Measurements from ENCODE around the gene BNIPL.

The BNIPL gene

DNA sequence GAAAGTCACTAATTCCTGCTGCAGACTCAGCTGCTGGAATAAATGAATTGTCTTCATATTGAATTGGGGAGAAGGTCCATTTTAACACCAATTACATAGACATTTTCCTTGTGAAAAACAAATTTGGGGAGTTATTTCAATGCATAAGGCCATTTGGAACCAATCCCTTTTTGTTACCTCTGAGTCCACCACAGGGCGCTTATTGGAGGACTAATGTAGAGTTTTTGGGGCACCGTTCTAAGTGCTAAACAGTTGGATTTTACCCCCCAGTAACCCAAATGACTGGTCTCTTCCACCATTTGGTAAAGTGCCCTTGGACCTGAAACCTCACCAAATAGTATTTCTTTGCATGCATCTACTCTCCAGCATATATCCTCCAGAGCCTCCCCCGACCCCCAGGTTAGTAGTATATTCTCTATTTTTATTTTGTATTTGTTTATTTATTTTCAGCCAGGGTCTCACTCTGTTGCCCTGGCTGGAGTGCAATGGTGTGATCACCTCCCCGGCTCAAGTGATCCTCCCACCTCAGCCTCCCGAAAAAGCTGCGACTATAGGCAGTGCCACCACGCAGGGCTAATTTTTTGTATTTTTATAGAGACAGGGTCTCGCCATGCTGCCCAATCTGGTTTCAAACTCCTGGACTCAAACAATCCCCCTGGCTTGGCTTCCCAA lies 26.6 kb upstream of the BNIPL start:
- DNase-seq (ENCODE audit: low spot score), result no peak

DNA sequence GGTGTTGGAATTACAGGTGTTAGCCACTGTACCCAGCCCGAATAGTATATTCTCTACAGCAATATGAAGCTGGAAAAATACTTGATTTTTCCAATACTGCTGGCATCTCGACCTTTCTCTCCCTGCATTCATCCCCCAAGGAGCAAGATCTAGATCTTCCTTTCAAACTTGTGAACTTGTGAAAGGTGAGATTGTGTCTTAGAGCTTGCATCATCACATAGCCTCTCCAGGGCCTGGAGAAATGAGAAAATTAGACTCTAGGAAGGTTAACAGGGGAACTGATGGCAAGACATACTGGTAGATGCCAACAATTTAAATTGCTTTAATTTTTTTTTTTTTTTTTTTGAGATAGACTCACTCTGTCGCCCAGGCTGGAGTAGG lies 26.1 kb upstream of the BNIPL start:
- DNase-seq (ENCODE audit: low spot score), result no peak

DNA sequence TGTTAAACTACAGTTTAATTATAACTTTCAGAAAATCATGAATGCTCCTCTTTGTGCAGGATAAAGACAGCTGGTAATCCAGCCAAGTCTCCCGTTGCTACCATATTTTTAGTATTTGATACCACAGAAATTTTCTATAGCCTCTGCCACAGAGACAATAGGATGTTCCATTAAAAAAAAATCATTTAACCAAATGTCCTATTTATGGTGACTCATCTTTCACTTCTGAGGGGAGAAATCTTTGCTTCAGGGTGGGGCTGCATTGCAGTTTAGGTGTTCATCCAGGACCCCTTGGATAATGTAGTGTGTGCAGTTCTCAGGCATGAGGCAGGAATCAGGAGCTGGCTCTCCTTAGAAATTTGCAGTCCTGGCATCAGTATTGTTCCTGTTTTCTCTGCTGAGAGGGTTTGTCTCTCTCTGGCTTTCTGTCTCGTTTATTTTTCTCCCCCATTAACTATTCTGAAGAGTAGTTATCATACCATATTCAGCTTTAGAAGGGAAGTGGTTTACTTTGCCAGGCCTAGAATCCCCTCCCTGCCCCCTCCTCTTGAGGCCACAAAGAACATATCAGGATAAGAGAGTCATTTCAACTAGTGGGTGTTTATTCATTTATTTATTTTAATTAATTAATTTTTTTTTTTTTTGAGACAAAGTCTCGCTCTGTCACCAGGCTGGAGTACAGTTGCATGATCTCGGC lies 25.1 kb upstream of the BNIPL start:
- DNase-seq (ENCODE audit: low spot score), result no peak

DNA sequence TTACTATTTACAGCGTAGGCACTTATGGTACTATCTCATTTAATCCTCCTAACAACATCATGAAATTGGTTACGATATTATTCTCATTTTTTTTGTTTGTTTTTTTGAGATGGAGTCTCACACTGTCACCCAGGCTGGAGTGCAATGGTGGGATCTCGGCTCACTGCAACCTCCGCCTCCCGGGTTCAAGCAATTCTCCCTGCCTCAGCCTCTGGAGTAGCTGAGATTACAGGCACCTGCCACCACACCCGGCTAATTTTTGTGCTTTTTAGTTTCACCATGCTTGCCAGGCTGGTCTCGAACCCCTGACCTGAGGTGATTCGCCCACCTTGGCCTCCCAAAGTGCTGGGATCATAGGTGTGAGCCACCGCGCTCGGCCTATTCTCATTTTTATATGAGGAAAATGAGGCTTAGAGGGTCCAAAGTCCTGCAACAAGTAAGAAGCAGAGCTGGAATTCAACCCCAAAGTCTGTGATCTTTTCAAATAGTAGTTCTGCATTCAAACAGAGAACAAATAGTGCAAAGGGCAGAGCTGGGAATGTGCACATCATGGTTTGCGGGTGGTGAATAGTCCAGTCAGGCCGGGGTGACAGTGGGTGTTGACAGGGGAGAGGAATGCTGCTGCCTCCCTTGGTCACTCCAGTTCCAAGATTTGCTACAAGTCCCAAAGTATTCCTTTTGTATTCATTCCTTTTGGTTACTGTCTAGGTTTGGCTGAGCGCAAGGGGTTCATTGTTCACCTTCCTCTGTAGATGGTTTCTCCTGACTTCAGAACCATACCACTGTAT lies 23.5 kb upstream of the BNIPL start:
- DNase-seq (ENCODE audit: low spot score), result no peak

DNA sequence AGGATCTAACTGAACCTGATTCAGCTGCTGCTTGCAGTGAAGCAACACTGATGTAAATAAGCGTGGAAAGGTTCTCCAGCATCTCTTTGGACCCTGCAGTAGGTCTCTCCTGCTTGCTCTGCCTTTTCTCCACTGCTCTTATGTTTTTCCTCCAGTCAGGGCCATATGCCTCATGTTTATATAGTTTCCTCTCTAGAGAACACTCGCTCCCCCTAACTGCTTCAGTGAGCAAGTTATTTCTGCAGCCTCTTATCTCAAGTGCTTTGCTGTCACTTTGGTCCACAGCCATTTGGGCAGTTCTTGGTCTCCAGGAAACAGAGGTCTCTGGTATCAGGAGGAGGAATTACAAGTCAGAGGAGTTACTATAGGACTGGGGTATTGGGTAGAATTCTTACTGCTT lies 22.9 kb upstream of the BNIPL start:
- DNase-seq (ENCODE audit: low spot score), result no peak

DNA sequence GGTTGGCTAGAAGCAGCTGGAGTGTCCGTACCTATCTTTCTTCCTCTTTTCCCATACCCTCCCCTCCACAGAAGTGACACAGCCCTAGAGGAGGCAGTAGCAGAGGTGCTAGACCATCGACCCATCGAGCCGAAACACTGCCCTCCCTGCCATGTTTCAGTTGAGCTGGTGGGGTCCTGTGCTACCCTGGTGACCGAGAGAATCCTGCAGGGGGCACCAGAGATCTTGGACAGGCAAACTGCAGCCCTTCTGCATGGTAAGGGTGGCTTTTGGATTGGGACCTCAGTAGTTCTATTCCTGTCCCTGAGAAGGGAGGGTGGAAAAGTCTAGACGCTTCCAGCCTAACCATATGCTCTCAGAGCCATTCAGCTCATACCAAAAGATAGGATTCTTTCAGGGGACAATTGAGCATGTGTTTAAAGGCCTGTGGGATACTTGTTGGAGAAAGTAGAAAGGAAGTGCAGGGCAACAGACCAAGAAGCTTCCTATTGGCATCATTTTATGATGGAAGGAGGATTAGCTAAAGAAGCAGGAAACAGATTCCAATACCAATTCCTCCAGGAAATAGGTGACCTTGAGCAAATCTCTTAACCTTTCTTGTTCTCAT lies 11.7 kb upstream of the BNIPL start:
- DNase-seq (ENCODE audit: low spot score), result peak; percentile 79

DNA sequence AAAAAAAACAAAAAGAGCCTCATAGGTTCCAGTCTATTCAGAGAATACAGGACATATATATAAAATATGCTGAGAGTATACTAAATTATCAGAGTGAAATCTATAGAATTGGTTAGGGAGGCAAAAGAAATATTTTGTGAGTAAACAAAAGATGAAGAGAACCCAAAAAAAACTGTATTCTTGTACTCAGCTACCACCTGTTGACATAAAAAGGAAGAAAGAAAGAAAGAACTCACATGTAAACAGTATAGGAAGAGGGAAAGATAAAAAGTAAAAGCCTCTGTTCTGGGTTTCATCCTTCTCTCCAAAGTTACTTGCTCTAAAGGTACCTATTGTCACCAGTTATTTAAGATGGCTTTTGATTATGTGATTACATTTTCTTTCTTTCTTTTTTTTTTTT lies 9.9 kb upstream of the BNIPL start:
- no peak for DNase-seq (ENCODE audit: low spot score)

DNA sequence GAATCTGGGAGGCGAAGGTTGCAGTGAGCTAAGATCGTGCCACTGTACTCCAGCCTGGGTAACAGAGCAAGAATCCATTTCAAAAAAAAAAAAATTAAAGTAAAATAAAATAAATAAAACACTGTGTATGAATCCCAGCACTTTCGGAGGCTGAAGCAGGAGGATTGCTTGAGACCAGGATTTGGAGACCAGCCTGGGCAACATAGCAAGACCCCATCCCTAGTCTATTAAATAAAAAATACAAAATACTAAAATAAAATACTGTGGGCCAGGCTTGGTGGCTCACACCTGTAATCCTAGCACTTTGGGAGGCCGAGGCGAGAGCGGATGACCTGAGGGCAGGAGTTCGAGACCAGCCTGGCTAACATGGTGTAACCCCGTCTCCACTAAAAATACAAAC lies 4.2 kb upstream of the BNIPL start:
- DNase-seq (ENCODE audit: low spot score), result no peak

DNA sequence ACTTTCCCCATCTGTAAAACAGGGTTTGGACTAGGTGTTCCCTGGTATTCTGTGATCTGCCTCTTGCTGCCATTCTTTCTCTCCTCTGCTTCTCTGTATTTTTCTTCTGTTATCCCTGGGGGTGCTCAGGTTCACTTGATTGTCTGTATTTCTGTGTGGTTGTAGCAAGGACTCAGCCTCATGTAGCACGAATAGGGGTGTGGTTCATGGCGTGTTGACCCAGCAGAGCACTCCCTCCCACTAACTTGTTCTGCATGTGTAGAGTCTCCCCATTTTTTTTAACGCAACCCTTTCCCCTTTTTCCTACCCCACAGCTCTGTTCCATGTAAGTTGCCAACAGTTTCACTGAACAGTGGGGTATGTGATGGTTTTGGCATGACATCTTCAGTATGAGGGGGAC lies 1.2 kb upstream of the BNIPL start:
- DNase-seq (ENCODE audit: low spot score), result no peak

DNA sequence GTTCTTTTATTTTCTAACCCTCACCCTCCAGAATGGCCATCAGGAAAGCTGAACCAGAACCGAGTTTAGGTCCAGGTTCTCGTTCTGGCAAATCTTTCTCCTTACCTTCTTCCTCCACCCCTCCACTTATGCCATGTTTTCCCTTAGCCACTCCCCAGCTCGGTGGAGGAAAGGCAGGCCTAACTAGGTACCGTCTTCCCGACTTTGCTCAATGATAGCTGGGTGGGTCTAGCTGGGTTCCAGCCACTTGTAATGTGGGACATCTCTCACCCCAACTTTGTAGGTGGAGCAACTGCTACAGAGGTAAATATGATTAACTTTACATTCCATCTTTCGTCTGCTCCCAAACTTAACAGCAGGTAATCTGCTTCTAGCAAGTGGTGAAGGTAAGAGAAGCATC lies 646 bp downstream of the BNIPL start:
- no peak for DNase-seq (ENCODE audit: low spot score)

DNA sequence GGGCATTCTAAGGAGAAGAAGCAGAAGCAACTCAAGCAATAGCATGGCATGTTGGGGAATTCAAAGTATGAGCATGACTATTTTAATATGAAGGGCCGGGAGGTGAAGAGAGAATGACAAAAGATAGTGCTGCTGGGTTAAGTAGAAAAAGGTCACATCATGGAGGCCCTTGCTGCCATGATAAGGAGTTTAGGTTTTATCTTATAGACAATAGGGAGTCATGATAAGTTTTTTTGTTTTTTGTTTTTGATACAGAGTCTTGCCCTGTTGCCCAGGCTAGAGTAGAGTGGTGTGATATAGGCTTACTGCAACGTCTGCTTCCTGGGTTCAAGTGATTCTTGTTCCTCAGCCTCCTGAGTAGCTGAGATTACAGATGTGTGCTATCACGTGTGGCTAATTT lies 3.1 kb downstream of the BNIPL start:
- no peak for DNase-seq (ENCODE audit: low spot score)

DNA sequence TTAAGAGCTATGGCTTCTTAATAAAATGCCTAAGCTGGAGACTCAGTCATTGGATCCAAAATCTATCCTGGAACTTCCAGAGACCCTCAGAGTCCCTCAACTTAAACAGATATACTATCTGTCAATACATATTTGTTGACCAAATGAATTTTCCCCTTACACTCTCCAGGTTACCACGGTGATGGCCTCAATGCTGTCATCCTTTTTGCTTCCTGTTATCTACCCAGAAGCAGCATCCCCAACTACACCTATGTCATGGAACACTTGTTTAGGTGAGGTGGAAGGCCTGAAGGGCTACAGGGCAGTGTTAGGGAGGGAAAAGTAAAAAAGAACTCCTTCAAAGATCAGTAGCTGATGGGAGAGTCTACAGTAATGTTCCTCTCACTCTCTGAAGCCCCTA lies 6.8 kb downstream of the BNIPL start:
- no peak for DNase-seq (ENCODE audit: low spot score)

DNA sequence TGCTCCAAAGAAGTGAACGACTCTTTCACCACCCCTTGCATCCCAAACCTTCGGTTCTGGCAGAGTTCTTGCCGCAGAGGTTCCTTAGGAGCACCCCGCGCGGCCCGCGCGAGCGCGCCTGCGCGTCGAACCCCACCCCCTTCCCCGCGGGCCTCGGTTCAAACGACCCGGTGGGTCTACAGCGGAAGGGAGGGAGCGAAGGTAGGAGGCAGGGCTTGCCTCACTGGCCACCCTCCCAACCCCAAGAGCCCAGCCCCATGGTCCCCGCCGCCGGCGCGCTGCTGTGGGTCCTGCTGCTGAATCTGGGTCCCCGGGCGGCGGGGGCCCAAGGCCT lies 11.2 kb downstream of the BNIPL start, which contains the start of gene C1orf56:
C1orf56 (plus strand) TSS at position 161 of the 334 bp plus-strand sequence; CDS start at position 258, 97 bp downstream.
- peak; percentile 92 for DNase-seq (ENCODE audit: low spot score)

DNA sequence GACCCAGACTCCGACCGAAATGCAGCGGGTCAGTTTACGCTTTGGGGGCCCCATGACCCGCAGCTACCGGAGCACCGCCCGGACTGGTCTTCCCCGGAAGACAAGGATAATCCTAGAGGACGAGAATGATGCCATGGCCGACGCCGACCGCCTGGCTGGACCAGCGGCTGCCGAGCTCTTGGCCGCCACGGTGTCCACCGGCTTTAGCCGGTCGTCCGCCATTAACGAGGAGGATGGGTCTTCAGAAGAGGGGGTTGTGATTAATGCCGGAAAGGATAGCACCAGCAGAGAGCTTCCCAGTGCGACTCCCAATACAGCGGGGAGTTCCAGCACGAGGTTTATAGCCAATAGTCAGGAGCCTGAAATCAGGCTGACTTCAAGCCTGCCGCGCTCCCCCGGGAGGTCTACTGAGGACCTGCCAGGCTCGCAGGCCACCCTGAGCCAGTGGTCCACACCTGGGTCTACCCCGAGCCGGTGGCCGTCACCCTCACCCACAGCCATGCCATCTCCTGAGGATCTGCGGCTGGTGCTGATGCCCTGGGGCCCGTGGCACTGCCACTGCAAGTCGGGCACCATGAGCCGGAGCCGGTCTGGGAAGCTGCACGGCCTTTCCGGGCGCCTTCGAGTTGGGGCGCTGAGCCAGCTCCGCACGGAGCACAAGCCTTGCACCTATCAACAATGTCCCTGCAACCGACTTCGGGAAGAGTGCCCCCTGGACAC lies 11.7 kb downstream of the BNIPL start:
- DNase-seq (ENCODE audit: low spot score), result peak; percentile 82

DNA sequence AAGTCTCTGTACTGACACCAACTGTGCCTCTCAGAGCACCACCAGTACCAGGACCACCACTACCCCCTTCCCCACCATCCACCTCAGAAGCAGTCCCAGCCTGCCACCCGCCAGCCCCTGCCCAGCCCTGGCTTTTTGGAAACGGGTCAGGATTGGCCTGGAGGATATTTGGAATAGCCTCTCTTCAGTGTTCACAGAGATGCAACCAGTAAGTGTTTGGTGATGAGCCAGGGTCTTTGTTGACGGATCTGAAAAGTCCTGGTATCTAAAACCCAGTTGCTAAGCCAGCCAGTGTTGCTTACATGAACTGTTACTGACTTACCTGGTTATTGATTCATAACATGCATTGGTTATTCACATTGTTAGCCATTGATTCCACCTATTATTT lies 12.3 kb downstream of the BNIPL start:
- DNase-seq (ENCODE audit: low spot score), result no peak

DNA sequence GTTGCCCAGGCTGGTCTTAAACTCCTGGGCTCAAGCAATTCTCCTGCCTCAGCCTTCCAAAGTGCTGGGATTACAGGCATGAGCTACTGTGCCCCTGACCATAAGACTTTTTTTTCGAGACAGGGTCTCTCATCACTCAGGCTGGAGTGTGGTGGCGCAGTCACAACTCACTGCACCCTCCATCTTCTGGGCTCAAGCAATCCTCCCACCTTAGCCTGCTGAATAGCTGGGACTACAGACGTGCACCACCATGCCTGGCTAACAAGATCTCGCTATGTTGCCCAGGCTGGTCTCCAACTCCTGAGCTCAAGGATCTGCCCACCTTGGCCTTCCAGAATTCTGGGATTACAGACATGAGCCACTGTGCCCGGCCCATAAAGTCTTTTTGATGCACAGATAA lies 13.1 kb downstream of the BNIPL start:
- no peak for DNase-seq (ENCODE audit: low spot score)

DNA sequence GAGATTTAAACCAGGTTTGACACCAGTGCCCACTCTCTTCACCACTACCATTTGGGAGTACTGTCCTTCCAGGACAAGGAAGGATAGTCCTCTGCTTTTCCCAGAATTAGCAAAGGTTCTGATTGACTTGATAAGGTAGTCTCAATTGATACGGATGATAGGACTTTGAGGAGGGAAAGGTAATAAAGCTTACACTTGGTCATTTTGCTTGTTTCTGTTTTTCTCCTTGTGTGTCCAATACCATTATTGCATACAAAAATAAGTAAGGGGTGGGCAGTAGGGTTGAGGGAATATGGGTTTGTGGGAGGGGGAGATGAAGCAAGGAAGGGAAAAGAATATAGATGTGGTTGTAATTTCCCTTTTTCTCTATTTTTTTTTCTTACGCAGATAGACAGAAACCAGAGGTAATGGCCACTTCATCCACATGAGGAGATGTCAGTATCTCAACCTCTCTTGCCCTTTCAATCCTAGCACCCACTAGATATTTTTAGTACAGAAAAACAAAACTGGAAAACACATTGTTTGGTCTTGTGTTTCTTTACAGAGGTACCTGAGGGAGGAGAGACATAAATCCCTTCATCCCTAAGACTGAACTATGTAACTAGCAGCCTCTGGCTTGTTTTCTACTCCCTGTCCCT lies 13.8 kb downstream of the BNIPL start:
- no peak for DNase-seq (ENCODE audit: low spot score)

DNA sequence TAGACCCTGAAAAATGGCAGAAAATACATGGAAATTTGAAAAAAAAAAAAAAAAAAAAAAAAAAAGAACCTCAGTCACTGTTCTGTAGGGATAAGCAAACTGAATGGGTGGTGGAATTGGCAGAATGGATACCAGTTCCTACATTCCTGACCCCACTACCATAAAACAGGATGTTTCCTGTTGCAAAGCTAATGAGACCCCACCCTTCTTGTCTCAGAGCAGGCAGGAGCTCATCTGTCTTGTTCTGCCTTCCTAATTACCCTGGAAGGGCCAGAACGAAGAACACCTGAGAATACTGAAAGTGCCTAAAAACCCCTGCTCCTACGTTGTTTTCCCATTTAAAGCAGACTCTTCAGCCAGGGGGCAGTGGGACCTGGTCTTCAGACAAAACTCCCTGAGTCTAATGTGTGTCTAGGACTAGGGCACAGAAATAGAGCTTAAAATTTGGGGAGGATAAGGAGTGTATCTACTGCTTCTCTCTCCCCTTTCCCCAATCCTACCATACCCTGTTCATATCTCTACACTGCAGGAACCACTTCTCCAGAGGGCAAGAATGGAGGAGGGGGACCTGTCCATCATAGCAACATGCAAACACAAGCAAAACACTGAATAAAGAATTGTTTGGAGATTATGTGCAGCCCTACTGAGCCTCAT lies 15.1 kb downstream of the BNIPL start:
- no peak for DNase-seq (ENCODE audit: low spot score)

DNA sequence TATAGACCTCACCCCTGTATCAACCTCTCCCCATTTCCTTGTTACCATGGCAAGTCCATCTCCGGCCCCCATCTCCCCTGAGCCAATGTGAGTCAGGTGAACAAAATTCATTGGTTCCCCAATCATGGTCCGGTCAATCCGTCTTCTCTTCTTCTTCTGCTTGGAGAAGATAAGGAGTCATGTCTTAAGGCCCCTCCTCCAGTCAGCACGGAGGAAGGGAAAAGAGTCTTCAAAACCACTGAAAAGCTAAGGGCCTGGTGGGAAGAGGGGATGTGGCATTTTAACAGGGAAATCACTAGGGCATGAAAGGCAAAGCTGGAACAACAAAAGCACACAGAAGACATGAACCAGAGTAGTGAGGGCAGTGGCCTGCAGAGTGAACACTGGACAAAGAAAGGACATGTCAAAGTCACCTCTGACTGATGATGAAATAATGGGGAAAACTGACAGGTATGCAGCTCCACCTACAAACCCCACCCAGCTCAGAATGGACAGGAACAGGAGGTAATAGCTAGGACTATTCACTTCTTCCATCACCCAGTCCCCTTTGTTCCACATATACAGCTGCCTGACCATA lies 18.7 kb downstream of the BNIPL start:
- no peak for DNase-seq (ENCODE audit: low spot score)

DNA sequence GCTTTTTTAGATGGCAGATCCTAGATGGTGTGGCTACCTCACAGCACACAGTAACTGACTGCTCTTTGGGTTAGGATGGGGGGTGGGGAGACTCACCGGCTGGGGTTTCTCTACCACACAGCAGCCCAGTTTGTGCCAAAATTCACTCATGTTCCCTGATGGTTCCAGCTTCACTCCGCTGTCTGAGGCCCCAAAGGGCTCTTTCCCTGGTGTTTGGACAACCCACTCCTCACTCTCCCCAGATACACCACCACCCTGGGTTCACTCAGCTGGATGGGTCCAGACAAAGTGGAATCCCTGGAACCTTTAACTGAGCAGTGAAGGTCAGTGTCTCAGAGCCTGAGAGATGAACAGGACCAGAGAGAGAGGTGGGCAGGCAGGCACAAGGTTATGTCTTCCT lies 19.2 kb downstream of the BNIPL start:
- no peak for DNase-seq (ENCODE audit: low spot score)

DNA sequence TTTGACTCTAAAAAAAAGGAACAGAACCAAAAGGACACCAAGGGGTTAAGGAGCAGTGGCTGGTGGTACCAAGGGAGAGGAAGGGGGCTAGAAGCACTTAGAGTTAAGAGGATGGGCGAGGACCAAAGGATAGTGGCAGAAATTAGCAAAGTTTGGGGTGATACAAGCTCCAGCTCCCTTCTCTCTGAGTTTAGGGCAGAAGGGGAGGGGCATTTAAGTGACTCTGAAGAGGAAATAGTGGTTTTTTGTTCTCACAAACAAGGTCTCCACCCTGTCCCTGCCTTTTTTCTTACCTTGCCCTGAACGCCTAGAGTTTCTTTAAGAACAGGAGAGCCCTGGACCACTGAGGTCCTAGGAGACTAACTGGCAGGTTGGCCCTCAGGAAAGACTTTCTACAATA lies 19.8 kb downstream of the BNIPL start:
- DNase-seq (ENCODE audit: low spot score), result no peak
